ENCODE measurements around the gene MLC1. TPM values are rescaled to one million over a fixed set of nuclear protein-coding genes. Genes with fewer than 3 reads are reported as not detected.

MLC1 gene
- total RNA-seq, 1 donor = under 0.01 TPM

GRCh38 chr22:50084080-50084477 is 1.1 kb downstream of the MLC1 start:
- Histone ChIP-seq H3K4me3 (ENCODE audit: insufficient read depth, low read length) (no peak overlapping the region), H3K27ac (ENCODE audit: low read depth, low read length) (no peak overlapping the region), H4K20me1 (ENCODE audit: insufficient read depth, low read length) (no peaks in the 10 kb centered on the region), H3K4me2 (ENCODE audit: insufficient read depth, low read length) (no peak overlapping the region), H3K9me3 (ENCODE audit: low read depth, low read length) (no peaks in the 10 kb centered on the region), H3K27me3 (ENCODE audit: insufficient read depth, low read length) (peaks cover 20% of the 10 kb centered on the region), H3K4me1 (ENCODE audit: insufficient read depth, low read length) (peaks cover 3% of the 10 kb centered on the region), H3K79me2 (ENCODE audit: insufficient read depth, low read length) (no peaks in the 10 kb centered on the region), H3K36me3 (ENCODE audit: insufficient read depth, low read length) (no peaks in the 10 kb centered on the region), H2AFZ (ENCODE audit: low read length) (no peak overlapping the region)
- DNase-seq (ENCODE audit: insufficient read length, low spot score, missing footprints) = peak; percentile 67
- TF ChIP-seq, protein P1, sequence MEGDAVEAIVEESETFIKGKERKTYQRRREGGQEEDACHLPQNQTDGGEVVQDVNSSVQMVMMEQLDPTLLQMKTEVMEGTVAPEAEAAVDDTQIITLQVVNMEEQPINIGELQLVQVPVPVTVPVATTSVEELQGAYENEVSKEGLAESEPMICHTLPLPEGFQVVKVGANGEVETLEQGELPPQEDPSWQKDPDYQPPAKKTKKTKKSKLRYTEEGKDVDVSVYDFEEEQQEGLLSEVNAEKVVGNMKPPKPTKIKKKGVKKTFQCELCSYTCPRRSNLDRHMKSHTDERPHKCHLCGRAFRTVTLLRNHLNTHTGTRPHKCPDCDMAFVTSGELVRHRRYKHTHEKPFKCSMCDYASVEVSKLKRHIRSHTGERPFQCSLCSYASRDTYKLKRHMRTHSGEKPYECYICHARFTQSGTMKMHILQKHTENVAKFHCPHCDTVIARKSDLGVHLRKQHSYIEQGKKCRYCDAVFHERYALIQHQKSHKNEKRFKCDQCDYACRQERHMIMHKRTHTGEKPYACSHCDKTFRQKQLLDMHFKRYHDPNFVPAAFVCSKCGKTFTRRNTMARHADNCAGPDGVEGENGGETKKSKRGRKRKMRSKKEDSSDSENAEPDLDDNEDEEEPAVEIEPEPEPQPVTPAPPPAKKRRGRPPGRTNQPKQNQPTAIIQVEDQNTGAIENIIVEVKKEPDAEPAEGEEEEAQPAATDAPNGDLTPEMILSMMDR (IDR thresholded peaks at IDR 0.05; ENCODE audit: extremely low read depth, low read depth, low read length) = no peak

GRCh38 chr22:50083462-50084079 is 1.7 kb downstream of the MLC1 start:
- TF ChIP-seq, protein P1 (IDR thresholded peaks at IDR 0.05; ENCODE audit: extremely low read depth, low read depth, low read length) = no peak
- H3K79me2 ChIP-seq (ENCODE audit: insufficient read depth, low read length) = no peaks in the 10 kb centered on the region
- DNase-seq (ENCODE audit: insufficient read length, low spot score, missing footprints) = peak; percentile 81
- H3K36me3 ChIP-seq (ENCODE audit: insufficient read depth, low read length) = no peaks in the 10 kb centered on the region
- peaks cover 20% of the 10 kb centered on the region for H3K27me3 ChIP-seq (ENCODE audit: insufficient read depth, low read length)
- no peak overlapping the region for H3K4me3 ChIP-seq (ENCODE audit: insufficient read depth, low read length)
- H3K4me1 ChIP-seq (ENCODE audit: insufficient read depth, low read length) = peaks cover 3% of the 10 kb centered on the region
- H4K20me1 ChIP-seq (ENCODE audit: insufficient read depth, low read length) = no peaks in the 10 kb centered on the region
- no peak overlapping the region for H2AFZ ChIP-seq (ENCODE audit: low read length)
- H3K9me3 ChIP-seq (ENCODE audit: low read depth, low read length) = no peaks in the 10 kb centered on the region
- H3K27ac ChIP-seq (ENCODE audit: low read depth, low read length) = no peak overlapping the region
- no peak overlapping the region for H3K4me2 ChIP-seq (ENCODE audit: insufficient read depth, low read length)

DNA sequence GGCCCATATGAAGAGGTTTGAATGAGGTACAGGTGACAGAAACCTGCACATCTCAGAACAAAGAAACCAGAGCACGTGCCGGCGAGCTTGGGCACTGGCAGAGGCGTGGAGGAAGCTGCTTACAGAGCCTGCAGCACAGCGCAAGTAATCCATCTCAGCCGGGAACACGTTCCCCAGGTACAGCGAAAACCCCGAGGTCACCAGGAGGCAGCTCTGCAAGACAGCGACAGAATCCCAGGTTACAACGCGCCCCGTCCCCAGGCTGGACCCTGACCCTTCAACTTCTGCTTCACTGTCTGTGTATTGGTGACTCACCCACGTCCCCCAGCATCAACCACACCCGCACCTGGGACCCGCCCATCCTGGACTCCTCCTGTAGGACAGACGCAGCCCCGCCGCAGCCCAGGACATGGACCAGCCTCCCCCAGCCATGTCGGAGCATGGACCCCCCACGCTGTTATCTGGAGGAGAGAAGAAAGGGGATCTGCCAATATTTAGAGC is 2.2 kb downstream of the MLC1 start:
- DNase-seq (ENCODE audit: insufficient read length, low spot score, missing footprints) = peak; percentile 79
- no peaks in the 10 kb centered on the region for H3K9me3 ChIP-seq (ENCODE audit: low read depth, low read length)
- no peaks in the 10 kb centered on the region for H3K79me2 ChIP-seq (ENCODE audit: insufficient read depth, low read length)
- H3K27ac ChIP-seq (ENCODE audit: low read depth, low read length) = no peak overlapping the region
- H3K36me3 ChIP-seq (ENCODE audit: insufficient read depth, low read length) = no peaks in the 10 kb centered on the region
- H3K4me1 ChIP-seq (ENCODE audit: insufficient read depth, low read length) = peaks cover 3% of the 10 kb centered on the region
- no peaks in the 10 kb centered on the region for H4K20me1 ChIP-seq (ENCODE audit: insufficient read depth, low read length)
- no peak overlapping the region for H3K4me2 ChIP-seq (ENCODE audit: insufficient read depth, low read length)
- H3K4me3 ChIP-seq (ENCODE audit: insufficient read depth, low read length) = no peak overlapping the region
- peaks cover 20% of the 10 kb centered on the region for H3K27me3 ChIP-seq (ENCODE audit: insufficient read depth, low read length)
- H2AFZ ChIP-seq (ENCODE audit: low read length) = no peak overlapping the region
- TF ChIP-seq, protein P1 (IDR thresholded peaks at IDR 0.05; ENCODE audit: extremely low read depth, low read depth, low read length) = no peak

DNA sequence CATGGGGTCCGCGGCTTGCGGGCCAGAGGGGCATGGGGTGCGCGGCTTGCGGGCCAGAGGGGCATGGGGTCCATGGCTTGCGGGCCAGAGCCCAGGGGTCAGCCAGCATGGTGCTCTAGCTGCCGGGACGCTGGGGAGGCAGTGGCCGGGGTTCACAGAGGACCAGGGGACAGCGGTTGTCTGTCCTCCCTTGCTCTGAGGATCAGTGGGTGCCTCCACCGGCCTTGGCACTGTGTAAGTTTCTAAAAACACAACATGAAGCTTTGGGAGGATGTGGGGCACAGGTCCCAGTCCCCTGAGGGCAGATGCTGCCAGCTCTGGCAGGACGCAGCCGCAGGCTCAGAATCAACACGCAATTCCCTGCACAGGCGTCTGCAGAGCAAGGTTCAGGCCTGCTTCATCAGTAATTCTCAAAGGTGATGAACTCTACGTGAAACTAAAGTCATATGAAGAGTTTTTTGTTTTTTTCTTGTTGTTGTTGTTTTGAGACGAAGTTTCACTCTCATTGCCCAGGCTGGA is 3.0 kb downstream of the MLC1 start:
- Histone ChIP-seq H3K4me1 (ENCODE audit: insufficient read depth, low read length) (peaks cover 3% of the 10 kb centered on the region), H2AFZ (ENCODE audit: low read length) (no peak overlapping the region), H4K20me1 (ENCODE audit: insufficient read depth, low read length) (no peaks in the 10 kb centered on the region), H3K79me2 (ENCODE audit: insufficient read depth, low read length) (no peaks in the 10 kb centered on the region), H3K9me3 (ENCODE audit: low read depth, low read length) (no peaks in the 10 kb centered on the region), H3K4me2 (ENCODE audit: insufficient read depth, low read length) (no peak overlapping the region), H3K36me3 (ENCODE audit: insufficient read depth, low read length) (no peaks in the 10 kb centered on the region), H3K27me3 (ENCODE audit: insufficient read depth, low read length) (peaks cover 20% of the 10 kb centered on the region), H3K4me3 (ENCODE audit: insufficient read depth, low read length) (no peak overlapping the region), H3K27ac (ENCODE audit: low read depth, low read length) (no peak overlapping the region)
- peak; percentile 37 for DNase-seq (ENCODE audit: insufficient read length, low spot score, missing footprints)
- TF ChIP-seq, protein P1 (IDR thresholded peaks at IDR 0.05; ENCODE audit: extremely low read depth, low read depth, low read length) = no peak

Measured in osteoblast (primary cell).